ENCODE results near the gene DOCK4.
"Not testable (repeated sequence)": the region's sequence is repeated elsewhere in the genome, so short reads cannot be mapped to it uniquely, and the experiment has no call there.

DOCK4 gene

DNA sequence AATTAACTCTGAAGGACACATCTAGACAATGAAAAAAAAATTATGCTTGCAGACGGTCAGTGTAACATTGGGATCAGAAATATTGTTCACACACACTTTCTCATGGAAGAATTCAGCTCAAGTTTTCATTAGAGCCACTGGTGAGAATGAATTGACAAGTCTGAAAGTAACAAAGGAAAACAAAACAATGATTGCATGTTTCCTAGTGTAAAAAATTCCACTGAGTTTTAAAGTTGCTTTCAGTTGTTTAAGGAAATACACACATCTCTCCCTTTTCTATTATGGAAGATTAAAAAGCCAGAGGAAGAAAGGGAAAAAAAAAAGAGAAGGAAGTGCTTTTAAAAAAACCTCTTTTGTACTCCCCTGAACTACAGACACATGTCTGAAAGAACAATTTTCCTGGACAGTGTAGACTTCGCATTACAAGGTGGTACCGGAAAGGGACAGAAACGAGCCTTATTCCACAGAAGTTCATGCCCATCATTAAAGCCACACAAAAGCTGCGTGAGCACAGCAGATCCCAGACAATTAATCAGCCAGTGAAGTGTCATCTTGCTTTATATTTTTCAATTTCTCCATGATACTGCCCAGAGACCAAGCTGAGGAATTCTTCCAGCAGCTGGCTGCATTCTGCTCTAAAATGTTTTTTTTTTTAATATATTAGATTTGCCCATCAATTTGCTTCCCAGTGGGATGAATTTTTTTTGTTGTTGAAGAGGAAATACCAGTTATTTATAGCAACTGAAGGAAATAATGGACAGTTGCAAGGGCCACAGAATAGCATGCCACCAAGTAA lies 294.8 kb downstream of the DOCK4 start:
- DNase-seq (ENCODE audit: low read depth in 1 of 2, low spot score in 1 of 2), result no peak

DNA sequence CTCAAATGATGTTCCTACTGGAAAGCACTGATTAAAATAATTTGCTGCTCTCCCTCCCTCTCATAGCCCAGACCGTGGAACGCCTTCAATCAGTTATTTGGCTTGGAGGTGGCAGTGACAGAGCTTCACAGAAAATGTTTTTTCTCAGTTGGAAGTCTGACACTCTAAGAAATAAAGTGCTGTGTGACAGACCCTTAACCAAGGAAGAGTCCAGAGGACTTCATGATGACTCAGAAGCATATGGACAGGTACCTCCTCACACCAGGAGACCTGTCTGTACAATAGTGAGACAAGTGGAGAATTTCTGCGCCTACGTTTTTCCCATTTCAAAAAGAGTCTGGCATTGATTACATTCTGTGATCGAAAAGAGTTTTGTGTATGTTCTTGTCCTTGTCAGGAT lies 295.5 kb downstream of the DOCK4 start:
- no peak for DNase-seq (ENCODE audit: low read depth in 1 of 2, low spot score in 1 of 2)

DNA sequence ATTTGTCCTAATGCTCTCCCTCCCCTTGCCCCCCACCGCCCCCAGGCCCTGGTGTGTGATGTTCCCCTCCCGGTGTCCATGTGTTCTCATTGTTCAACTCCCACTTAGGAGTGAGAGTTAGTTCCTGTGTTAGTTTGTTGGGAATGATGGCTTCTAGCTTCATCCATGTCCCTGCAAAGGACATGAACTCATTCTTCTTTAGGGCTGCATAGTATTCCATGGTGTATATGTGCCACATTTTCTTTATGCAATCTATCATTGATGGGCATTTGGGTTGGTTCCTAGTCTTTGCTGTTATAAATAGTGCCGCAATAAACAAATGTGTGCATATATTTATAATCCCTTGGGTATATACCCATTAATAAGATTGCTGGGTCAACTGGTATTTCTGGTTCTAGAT lies 297.5 kb downstream of the DOCK4 start:
- DNase-seq (ENCODE audit: low read depth in 1 of 2, low spot score in 1 of 2), result not testable (repeated sequence)

DNA sequence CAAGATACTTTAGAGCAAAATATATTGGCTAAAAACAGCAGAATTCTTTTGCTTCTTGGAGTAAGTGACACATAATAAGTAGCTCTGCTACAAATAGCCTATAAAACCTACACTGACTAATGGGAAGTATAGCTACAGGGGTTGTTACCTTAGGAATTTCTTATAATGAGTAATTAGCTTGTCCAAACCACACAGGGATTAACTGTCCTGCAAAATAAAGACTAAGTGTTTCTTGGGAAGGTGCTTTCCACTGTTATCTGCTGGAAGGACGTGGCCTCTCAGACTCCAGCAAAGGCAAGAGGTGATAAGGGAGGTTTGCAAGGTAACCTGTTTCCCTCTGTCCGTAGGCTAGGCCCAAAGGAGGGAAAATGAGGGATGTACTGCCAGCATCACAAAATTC lies 302.4 kb downstream of the DOCK4 start:
- no peak for DNase-seq (ENCODE audit: low read depth in 1 of 2, low spot score in 1 of 2)

DNA sequence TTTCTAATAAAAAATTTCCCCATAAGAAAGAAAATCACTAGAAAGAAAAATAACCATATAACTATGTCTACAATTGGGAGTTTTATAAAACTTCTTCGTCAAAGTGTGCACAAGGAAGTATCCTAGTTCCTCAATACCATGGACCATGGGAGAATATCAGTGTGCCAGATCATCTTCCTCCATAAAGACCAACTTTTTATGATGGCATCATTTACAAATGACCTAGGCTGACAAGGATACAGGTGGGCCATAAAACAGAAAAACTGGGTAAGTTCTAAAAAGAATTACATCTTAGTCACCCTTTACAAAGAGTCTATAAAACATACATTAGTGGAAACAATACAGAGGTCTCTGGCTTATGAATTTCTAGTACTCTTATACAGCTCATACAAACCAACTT lies 303.2 kb downstream of the DOCK4 start:
- DNase-seq (ENCODE audit: low read depth in 1 of 2, low spot score in 1 of 2), result no peak

DNA sequence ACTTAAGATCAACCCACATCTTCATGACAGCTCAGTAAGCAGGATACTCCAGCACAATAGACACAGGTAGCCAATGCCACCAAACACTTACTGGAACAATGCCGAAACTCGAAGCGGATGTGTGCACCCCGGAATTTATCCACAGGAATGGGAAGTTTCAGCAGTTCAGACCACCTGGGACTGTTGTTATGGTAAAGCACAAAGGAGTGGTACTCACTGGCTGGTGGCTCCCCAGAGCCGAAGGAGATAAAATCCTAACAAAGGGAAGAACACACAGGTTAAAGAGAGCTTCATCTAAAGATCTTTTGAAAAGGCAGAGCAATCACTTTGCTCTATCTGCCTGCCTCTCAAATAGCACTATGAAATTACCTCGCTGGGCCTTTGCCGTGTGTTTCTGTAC lies 305.9 kb downstream of the DOCK4 start:
- DNase-seq (ENCODE audit: low read depth in 1 of 2, low spot score in 1 of 2), result no peak

DNA sequence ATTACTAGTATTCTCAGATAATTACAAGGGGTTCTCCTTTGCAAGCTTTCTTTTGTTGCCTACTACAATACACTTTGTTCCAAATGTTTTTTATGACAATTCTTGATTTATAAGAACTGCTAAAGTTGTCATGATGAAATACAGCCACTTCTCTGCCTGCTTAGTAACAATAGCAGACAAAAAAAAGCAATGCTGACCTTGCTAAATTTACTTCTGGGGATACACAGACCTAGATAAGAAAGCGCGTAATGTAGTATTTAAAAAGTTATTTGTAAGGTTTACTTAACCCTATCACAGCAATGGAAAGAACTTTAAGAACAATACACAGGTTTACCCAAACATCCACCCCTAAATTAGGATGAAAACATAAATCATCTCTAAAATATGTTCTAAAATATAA lies 311.1 kb downstream of the DOCK4 start:
- DNase-seq (ENCODE audit: low read depth in 1 of 2, low spot score in 1 of 2), result no peak

DNA sequence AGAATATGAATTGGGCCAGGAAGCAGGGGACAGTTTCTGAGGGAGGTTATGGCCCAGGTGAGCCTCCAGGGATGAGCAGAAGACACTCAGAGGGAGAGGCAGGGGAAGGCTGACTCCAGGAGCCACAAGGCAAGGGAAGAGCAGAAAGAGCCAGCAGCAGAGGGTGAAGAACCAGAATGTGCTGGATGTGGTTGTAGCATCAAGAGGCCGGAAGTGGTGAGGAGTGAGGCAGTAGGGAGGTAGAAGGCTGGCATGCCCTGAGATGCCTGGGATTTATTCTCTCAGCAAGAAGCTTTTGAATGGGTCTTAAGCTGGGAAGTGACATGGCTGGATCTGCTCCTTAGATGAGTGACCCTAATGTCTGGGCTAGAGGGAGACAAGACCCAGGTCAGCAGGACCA lies 311.7 kb downstream of the DOCK4 start:
- DNase-seq (ENCODE audit: low read depth in 1 of 2, low spot score in 1 of 2), result no peak

DNA sequence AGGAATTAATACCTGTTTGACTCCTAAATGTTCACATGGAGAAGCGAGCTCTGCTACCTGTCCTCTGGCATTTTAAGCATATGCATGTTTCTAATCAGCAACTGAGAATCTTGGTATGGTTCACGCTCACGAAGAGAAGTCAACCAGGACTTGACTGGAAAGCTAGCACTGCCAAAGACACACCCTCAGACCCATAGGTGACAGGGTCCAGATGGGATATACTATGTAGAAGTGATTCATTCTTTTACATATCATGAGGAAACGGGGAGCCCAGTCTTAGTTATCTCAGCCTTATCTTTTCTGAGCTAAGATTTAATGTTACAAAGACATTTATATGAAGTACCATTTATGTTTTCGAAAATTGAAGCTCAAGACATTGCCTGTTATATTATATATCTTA lies 313.0 kb downstream of the DOCK4 start:
- no peak for DNase-seq (ENCODE audit: low read depth in 1 of 2, low spot score in 1 of 2)

DNA sequence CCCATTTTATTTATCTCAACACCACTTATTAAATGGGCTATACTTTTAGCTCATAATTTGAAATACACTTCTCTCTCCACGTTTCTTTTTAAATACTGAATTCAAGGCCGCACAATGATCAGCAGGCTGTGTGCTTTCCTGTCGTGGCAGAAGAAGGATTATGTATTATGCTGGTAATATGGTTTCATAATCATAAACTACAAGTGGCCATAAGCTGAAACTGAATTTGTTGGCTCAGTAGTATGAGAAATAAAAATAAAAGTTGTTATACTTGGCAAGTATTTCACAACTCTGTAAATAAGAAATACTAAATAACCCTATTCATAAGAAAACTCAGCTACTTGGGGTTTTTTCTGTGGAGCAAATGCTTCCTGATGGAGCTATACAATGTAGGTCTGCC lies 313.6 kb downstream of the DOCK4 start:
- no peak for DNase-seq (ENCODE audit: low read depth in 1 of 2, low spot score in 1 of 2)

DNA sequence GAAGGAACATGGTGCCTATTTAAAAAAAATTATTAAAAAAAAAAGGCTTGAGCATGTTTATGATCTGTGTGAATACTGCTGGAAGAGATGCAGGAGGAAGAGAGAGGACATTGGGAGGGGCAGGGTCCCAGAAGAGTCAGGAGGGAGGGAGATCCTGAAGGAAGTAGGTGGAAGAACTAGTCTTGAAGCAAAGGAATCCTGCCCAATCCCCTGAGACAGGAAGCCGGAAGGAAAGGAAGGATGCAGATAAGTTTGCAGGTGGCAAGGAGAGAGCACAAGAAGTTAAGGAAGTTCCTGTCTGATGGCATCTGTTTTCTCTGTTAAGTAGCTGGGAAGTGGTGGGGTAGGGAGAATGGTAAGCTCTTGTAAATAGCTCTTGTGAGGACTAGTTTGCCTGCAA lies 318.5 kb downstream of the DOCK4 start:
- no peak for DNase-seq (ENCODE audit: low read depth in 1 of 2, low spot score in 1 of 2)

DNA sequence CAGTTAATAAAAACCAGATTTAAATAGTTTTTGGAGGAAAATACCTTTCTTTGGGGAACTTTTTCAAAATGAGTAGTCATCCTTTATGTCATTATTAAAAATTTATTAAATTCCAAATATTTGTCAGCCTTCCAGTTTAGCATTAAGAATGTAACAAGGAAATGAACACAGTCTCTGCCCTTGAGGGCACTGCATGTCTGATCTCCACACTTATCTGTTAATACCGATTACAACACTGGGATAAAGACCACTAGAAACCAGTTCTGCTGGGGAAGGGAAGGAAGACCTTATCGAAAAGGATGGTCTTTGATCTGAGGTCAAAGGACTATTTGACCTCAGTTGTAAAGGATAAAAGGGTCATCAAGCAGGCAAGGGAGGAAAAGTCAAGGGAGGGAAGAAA lies 320.0 kb downstream of the DOCK4 start:
- DNase-seq (ENCODE audit: low read depth in 1 of 2, low spot score in 1 of 2), result no peak

DNA sequence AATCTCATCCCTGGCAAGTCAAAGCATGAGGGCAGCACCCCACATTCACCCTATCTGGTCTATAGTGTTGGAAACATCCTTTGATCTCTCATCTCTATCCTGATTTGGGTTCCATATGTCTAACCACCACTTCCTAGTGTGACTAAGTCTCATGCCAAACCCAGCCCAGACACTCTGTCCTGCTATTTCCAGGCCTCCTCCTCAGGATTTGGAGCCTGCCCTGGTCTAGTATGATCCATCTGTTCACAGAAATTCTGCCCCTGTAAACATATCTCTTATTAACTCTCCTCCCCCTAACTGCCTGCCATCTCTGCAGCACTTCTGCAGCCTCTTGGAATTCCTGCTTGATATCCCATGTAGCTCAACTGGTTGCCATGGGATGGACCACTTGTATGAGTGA lies 323.0 kb downstream of the DOCK4 start:
- DNase-seq (ENCODE audit: low read depth in 1 of 2, low spot score in 1 of 2), result no peak

DNA sequence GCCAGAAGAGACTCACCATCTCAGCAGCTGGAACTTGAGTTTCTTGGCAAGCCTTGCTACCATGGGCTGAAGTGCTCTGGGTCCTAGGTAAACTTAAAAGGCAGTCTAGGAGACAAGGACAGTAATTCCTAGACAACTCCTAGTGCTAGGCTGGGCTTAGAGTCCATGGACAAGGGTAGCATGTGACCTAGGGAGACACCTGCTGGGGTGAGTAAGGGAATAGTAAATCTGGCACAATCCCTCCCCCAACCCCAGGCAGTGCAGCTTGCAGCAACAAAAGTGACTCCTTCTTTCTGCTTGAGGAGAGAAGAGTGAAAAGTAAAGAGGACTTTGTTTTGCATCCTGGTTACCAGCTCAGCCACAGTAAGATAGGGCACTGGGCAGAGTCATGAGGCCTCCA lies 327.4 kb downstream of the DOCK4 start:
- no peak for DNase-seq (ENCODE audit: low read depth in 1 of 2, low spot score in 1 of 2)

DNA sequence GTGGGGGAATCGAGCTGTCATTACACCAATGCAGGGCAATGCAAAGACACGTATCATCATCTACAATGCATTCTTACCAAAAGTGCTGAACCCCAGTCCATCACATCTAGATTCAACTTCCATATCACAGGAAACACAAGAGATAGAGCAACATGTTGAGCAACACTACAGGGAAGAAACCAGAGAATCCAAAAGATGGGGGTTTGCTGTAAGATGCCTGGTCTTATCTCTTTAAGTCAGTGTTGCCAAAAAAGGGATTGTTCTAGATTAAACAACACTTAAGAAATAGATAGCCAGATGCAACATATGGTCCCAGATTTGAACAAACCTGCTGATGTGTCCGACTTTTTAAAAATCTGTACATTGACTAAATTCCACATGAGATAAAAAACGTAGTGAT lies 328.3 kb downstream of the DOCK4 start:
- DNase-seq (ENCODE audit: low read depth in 1 of 2, low spot score in 1 of 2), result no peak

DNA sequence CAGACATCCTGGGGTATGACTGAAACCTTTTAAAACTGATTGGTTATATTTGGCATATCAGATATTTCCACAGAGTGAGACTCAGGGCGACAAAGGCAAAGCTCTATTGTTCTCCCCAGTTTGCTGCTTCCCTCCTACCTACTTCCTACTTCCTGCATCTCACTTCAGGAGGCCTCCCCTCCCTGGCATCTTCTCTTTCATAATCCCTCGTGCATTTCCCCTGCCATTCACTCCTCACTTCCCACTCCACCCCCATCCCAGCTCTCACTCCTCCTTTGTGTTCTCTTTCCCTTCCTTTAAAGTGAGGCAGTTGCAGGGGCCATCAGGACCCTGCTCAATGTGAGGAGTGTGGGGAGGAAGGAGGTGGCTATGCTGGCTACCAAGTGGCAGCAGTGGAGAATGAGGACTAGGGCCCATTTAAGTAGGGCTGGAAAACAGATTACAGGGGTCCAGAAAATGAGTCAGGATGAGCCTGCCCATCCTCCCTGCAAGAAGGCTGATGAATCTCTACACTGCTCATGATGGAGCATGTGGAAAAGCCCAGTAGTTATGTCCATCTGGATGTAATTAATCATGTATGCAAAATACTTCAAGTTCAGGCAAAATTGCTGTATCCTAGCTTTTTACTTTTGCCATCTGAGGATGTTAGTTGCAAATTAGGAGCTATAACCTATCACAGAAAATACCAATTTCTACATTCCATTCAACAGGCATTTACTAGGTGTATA lies 332.1 kb downstream of the DOCK4 start:
- DNase-seq (ENCODE audit: low read depth in 1 of 2, low spot score in 1 of 2), result no peak

DNA sequence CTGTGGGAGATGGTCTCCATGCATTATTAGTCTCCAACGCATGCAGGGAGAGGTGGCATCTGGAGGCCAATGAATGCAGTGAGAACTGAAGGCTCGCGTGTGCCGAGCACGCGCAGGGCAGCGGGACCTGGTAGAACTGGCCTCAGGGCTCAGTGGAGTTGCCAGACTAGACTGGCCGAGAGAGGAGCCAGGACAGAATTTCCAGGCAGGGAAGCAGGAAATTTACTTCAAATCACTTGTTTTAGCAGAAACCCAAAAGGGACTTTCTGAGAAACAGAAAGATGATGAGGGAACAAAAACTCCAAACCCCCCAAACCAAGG lies 332.9 kb downstream of the DOCK4 start:
- no peak for DNase-seq (ENCODE audit: low read depth in 1 of 2, low spot score in 1 of 2)

DNA sequence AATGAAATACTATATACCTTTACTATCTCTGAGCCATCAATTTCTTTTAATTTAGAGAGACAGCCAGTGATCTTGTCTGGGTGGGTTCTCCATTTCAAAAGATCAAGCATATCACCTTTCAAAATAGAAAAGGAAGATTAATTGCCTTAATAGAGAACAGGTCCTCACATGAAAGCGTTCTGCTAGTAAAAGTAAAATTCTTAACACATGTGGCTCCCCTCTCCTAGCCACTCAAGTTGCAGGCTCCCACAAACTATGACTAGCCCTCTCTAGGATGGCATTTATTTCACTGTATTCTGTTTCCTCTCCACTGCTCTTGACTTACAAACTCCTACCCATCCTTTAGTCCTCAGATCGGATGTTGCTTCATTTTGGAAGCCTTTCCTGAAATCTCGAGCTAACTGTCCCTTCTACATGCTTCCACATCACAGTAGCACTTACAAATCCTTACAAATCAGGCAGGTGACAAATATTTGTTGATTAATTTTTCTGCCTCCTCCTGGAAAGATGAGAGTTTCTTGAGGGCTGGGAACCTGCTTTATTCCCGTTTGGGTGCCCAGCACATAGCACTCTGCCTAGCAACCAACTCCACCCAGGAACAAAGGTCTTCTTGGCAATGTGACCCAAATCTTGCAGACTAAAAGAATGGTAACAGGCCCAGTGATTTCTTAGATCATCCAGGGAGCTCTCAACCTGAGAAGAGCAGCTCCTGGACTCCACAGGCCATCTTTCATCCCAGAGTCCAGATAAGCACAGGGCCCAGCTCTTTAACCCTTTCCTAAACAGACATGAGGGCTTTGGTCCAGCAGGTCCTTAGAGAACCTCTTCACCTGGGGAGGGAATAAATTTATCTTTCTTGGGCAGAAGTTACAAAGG lies 333.5 kb downstream of the DOCK4 start:
- no peak for DNase-seq (ENCODE audit: low read depth in 1 of 2, low spot score in 1 of 2)

DNA sequence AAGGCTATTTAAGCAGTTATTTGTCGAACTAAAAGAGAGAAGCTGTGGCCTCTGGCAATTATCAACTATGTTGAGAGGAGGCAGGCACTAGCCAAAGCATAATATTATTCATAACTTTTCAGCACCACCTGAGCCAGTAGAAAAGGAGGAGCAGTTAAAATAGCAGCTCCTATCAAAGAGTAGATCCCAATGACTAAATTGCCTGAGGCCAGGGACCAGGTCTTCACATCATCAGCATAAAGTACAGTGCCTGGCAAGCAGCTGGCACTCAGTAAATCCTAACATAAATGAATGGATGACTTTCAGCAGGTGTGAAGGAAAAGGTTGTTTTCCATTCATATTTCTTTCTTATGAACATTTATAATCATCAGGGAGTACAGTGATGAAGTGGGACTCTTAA lies 334.9 kb downstream of the DOCK4 start:
- no peak for DNase-seq (ENCODE audit: low read depth in 1 of 2, low spot score in 1 of 2)

DNA sequence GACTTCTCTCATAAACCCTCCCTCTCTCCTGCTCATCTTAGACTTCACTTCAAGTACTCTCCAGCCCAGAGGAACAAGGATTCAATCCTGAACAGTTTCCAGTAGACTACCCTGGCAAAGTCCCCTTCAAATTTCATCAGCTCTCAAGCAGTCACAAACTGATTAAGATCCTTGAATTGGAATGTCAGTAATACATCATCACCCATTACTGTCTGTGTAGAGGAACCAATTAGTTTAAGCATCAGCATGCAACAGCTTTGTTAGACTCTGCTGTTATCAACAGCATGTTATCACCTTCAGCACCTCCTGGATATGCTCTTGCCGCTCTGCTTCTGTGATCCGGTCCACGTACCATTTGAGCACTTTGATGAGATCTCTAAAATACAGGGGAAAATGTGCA lies 336.9 kb downstream of the DOCK4 start:
- no peak for DNase-seq (ENCODE audit: low read depth in 1 of 2, low spot score in 1 of 2)

DNA sequence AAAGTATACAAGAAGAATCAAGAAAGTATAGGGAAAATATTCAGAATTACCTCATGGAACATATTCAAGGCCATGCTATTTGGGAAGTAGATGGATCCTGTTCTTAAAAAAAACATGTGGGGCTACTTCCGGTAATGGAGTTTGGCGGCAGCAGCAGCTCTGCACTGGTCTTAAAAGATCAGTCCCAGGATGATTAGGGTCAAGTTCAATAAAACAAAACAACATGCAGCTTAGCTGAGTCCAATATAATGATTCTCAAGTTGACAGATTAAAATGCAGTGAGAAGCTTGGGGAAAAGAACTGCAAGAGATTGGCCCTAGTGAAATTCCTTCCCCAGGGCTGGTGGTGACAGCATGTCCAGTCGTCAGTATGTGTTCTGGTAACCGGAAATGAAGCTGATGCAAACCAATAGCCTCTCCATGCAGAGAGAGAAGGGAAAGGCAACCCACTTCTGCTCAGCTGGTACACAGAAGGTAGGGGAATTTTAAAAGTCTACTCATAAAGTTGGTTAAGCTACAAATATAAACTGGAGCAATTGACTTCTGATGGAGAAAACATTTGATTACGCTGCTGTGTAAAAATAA lies 338.8 kb downstream of the DOCK4 start:
- no peak for DNase-seq (ENCODE audit: low read depth in 1 of 2, low spot score in 1 of 2)

DNA sequence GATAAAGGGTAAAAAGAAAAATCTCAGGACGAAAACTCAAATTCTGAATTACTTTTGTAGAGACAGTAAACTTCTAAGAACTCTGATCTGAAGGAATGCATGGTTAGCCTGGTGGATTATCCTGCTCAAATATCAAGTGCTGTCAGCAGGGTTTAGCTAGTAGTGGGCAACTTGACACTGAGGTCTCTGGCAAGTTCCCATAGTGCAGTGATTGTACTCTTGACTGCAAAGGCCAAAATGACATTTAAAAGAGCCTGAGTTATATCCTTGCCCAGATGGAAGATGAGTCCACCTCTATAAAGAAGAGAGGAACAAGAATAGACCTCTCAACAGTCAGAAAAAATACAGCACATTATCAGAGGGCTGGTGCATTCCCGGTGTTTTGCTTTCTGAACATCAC lies 339.4 kb downstream of the DOCK4 start:
- DNase-seq (ENCODE audit: low read depth in 1 of 2, low spot score in 1 of 2), result no peak
